RWPE1 (cell line): ENCODE measurements around the gene NUDT3.
"Not testable (repeated sequence)": the region's sequence is repeated elsewhere in the genome, so short reads cannot be mapped to it uniquely, and the experiment has no call there.

ENCODE experiments used
- CTCF ChIA-PET: fragments of 350-600 bp; sonication (Branson Sonifier 250); formaldehyde crosslinking; extraction: SDS; loops from one replicate; lab custom pipeline; 2021; lab: Yijun Ruan, JAX
- POLR2A ChIA-PET: fragments of 400-600 bp; formaldehyde crosslinking; extraction: SDS; loops from one replicate; lab custom pipeline; 2020; ENCODE audit warnings: antibody characterized with exemption; ENCODE audit not compliant: low non-redundant PET; lab: Yijun Ruan, JAX
- DNase-seq: peaks from one replicate; pipeline ENCODE4 v3.0.0; 2012; ENCODE audit warnings: low spot score
- H3K27ac ChIP-seq: fragments of 450-650 bp; 2 replicates; pipeline ENCODE4 v1.5.1; 2017
- TF ChIP-seq, protein P1 (sequence below): fragments of 450-650 bp; conservative IDR thresholded peaks from 2 replicates; pipeline ENCODE4 v1.5.1; 2017; ENCODE audit warnings: low read depth, mild to moderate bottlenecking

NUDT3 gene

DNA sequence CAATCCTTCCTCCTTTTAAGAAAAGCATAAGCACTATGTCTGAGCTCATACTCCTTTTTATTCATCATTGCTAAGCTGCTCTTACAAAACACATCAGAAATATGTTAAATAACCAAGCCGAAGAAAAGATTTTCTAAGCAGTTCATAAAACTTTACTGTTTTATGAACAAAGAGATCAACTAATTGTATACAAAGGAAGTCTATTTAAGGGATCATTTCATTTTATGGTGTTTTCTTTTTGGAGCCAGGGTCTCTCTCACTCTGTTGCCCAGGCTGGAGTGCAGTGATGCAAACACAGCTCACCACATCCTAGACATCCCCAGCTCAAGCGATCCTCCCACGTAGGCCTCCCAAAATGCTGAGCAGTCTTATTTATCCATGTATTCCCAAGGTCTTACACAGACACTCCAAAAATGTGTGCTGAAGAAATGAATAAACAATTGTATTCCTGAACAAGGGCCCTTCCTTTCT, 9.3 kb downstream of the NUDT3 start:
- ChIA-PET POLR2A (interaction anchor here (0.7 kb wide), 1 partner anchor 33 kb away, joined by 3 read pairs; no protein-coding TSS in a partner anchor), CTCF (interaction anchor here (0.7 kb wide), 1 partner anchor 114 kb away, joined by 3 read pairs; no protein-coding TSS in a partner anchor)
- TF ChIP-seq, protein P1, sequence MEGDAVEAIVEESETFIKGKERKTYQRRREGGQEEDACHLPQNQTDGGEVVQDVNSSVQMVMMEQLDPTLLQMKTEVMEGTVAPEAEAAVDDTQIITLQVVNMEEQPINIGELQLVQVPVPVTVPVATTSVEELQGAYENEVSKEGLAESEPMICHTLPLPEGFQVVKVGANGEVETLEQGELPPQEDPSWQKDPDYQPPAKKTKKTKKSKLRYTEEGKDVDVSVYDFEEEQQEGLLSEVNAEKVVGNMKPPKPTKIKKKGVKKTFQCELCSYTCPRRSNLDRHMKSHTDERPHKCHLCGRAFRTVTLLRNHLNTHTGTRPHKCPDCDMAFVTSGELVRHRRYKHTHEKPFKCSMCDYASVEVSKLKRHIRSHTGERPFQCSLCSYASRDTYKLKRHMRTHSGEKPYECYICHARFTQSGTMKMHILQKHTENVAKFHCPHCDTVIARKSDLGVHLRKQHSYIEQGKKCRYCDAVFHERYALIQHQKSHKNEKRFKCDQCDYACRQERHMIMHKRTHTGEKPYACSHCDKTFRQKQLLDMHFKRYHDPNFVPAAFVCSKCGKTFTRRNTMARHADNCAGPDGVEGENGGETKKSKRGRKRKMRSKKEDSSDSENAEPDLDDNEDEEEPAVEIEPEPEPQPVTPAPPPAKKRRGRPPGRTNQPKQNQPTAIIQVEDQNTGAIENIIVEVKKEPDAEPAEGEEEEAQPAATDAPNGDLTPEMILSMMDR, result no peak
- H3K27ac ChIP-seq, result no peak overlapping the region
- no peak for DNase-seq

DNA sequence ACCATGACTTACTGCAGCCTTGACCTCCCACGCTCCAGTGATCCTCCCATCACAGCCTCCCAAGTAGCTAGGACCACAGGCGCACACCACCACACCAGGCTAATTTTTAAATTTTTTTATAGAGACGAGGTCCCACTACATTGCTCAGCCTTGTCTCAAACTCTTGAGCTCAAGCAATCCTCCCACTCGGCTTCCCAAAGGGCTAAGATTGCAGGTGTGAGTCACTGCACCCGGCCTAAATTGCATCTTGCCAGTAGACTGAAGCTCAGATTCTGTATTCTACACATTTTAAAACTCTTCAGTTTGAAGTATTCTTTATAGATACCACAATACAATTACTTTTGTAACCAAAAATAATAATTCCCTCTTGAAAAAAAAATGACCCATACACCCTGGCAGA, 11.4 kb downstream of the NUDT3 start:
- H3K27ac ChIP-seq, result no peak overlapping the region
- ChIA-PET POLR2A (interaction anchor here (0.5 to 0.6 kb wide), 2 partner anchors 28 to 393 kb away, joined by 3 read pairs; no protein-coding TSS in a partner anchor), CTCF (interaction anchor here (0.6 kb wide), 3 partner anchors 33 to 611 kb away, joined by 5 to 7 read pairs (median 5); no protein-coding TSS in a partner anchor)
- TF ChIP-seq, protein P1, result no peak
- DNase-seq, result no peak

DNA sequence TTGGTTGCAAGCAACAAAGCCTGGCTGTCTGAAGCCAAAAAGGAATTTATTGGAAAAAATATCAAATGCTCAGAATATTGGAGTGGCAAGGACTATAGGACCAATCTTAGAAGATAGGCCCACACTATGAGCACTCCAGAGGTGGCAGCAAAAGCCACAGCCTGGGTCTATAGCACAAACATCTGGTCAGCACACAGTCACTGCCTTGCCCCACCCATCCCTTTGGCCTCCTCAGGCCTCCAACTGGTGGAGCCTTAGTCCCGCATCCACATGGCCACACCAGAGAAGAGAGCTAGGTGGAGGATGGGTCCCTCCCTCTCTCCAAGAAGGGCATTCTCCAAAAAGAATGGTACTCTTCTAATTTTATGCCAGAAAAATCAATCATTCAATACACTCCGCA, 14.0 kb downstream of the NUDT3 start:
- TF ChIP-seq, protein P1, result no peak
- DNase-seq, result no peak
- H3K27ac ChIP-seq, result no peak overlapping the region
- ChIA-PET CTCF (no interaction called here), POLR2A (no interaction called here)

DNA sequence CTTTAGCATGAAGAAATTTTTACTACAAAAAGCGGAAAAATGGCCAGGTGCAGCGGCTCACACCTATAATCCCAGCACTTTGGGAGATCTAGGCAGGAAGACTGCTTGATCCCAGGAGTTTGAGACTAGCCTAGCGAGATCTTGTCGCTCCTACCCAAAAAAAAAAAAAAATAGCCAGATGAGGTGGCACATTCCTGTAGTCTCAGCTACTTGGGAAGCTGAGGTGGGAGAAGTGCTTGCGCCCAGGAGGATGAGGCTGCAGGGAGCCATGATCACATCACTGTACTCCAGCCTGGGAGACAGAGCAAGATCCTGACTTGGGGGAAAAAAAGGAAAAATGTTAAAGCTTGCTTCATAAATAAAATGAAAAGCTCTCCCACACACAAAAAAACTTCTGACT, 14.5 kb downstream of the NUDT3 start:
- ChIA-PET POLR2A (no interaction called here), CTCF (no interaction called here)
- no peak overlapping the region for H3K27ac ChIP-seq
- TF ChIP-seq, protein P1, result no peak
- DNase-seq, result no peak

DNA sequence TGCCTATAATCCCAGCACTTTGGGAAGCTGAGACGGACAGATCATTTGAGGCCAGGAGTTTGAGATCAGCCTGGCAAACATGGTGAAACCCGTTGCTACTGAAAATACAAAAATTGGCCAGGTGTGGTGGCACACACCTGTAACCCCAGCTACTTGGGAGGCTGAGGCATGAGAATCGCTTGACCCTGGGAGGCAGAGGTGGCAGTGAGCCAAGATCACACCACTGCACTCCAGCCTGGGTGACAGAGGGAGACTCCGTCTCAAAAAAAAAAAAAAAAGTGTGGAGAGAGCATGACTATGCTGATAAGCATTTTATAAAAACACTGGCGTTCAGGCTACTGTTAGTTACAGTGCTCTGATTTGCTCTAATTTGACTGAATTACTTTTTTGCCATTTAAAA, 14.9 kb downstream of the NUDT3 start:
- DNase-seq, H3K27ac ChIP-seq, POLR2A ChIA-PET, CTCF ChIA-PET: not testable (repeated sequence)

DNA sequence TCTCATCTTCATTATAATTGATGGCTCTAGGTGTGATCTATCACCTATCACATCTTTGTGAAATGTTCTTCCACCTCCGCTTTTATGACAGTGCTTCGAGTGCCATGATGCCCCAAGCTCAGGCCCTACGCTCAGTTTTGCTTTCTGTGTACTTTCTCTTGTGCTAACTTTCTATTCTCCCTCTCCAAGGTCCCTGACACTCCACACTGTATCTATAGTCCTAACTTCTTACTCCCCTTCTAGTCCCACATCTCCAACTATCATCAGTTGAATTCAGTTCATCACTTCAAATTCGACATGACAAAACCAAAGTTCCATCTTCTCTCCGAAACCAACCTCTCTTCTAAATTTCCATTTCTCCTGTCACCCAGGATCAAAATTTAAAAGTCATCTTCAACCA, 16.6 kb downstream of the NUDT3 start:
- DNase-seq, result no peak
- TF ChIP-seq, protein P1, result no peak
- H3K27ac ChIP-seq, result no peak overlapping the region
- ChIA-PET POLR2A (no interaction called here), CTCF (no interaction called here)

DNA sequence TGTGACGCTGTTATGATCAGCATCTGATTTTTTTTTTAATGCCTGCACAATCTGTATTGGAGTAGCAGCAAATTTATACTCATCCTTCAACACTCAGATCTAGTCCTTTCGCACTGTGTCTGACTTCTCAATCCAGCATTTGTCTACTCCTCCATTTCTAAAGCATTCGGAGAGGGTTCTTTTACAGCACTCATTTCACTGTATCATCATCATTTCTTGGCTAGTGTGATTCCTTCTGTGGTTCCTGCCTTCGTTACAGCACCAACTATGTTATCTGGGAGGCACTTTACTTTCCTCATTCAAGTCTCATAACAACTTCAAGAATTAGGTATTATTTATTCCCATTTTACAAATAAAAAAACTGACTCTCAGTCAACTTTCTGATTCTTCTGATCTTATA, 18.0 kb downstream of the NUDT3 start:
- TF ChIP-seq, protein P1, result no peak
- H3K27ac ChIP-seq, result no peak overlapping the region
- no peak for DNase-seq
- ChIA-PET CTCF (no interaction called here), POLR2A (no interaction called here)
